ENCODE measurements around the gene SLC24A4. TPM values are rescaled to one million over a fixed set of nuclear protein-coding genes. Genes with fewer than 3 reads are reported as not detected.

SLC24A4 gene
- total RNA-seq, 3 donors from 2014 or later (not counting 1 experiment from before 2014, with no cell fraction given), result 1.1 to 3.2 (median 2.1) TPM

- no peak overlapping the region for H3K4me3 Mint-ChIP-seq
These were observed 159.0 kb downstream of the SLC24A4 start for GRCh38 chr14:92481811-92482555.

GRCh38 chr14:92482621-92483319 lies 159.8 kb downstream of the SLC24A4 start:
- H3K36me3 ChIP-seq (ENCODE audit: control insufficient read depth, insufficient read depth, low read length), result no peaks in the 10 kb centered on the region
- intact Hi-C loops (cut with micrococcal nuclease), result no loop called here
- Mint-ChIP-seq H3K9me3 (no peaks in the 10 kb centered on the region), H3K27me3 (ENCODE audit: low read depth in 2 of 2) (peaks cover 0 to 12% of the 10 kb centered on the region in 2 donors), H3K36me3 (no peaks in the 10 kb centered on the region), H3K4me3 (no peak overlapping the region), H3K27ac (no peak overlapping the region), H3K4me1 (peaks cover 0 to 14% of the 10 kb centered on the region in 2 donors)
- H3K27ac ChIP-seq (ENCODE audit: low read length), result no peak overlapping the region
- no peak for TF ChIP-seq CTCF (IDR thresholded peaks at IDR 0.05)
- WGBS (ENCODE audit: insufficient coverage), result 91% methylated on average over 9 of the region's 9 CpGs
- no peak overlapping the region for H3K4me3 ChIP-seq (ENCODE audit: low read length)
- no peak for DNase-seq
- ATAC-seq, result no peak
- no peaks in the 10 kb centered on the region for H3K9me3 ChIP-seq (ENCODE audit: control insufficient read depth, insufficient read depth, low read length)
- no peaks in the 10 kb centered on the region for H3K27me3 ChIP-seq (ENCODE audit: control insufficient read depth, insufficient read depth, low read length)
- no peaks in the 10 kb centered on the region for H3K4me1 ChIP-seq (ENCODE audit: control insufficient read depth, insufficient read depth, low read length)

More at GRCh38 chr14:92481811-92482555, 159.0 kb downstream of the SLC24A4 start:
- Histone ChIP-seq H3K27ac (ENCODE audit: low read length) (no peak overlapping the region), H3K27me3 (ENCODE audit: control insufficient read depth, insufficient read depth, low read length) (no peaks in the 10 kb centered on the region), H3K36me3 (ENCODE audit: control insufficient read depth, insufficient read depth, low read length) (no peaks in the 10 kb centered on the region), H3K4me3 (ENCODE audit: low read length) (no peak overlapping the region), H3K4me1 (ENCODE audit: control insufficient read depth, insufficient read depth, low read length) (no peaks in the 10 kb centered on the region), H3K9me3 (ENCODE audit: control insufficient read depth, insufficient read depth, low read length) (no peaks in the 10 kb centered on the region)
- TF ChIP-seq CTCF (IDR thresholded peaks at IDR 0.05), result no peak
- no peak for ATAC-seq
- Mint-ChIP-seq H3K27ac (no peak overlapping the region), H3K36me3 (no peaks in the 10 kb centered on the region), H3K9me3 (no peaks in the 10 kb centered on the region), H3K27me3 (ENCODE audit: low read depth in 2 of 2) (peaks cover 0 to 7% of the 10 kb centered on the region in 2 donors), H3K4me1 (peaks cover 0 to 8% of the 10 kb centered on the region in 2 donors)
- intact Hi-C loops (cut with micrococcal nuclease), result no loop called here
- 100% methylated on average over 1 of the region's 1 CpG for WGBS (ENCODE audit: insufficient coverage)
- no peak for DNase-seq

- Histone ChIP-seq H3K27me3 (ENCODE audit: control insufficient read depth, insufficient read depth, low read length) (no peaks in the 10 kb centered on the region), H3K4me1 (ENCODE audit: control insufficient read depth, insufficient read depth, low read length) (no peaks in the 10 kb centered on the region), H3K4me3 (ENCODE audit: low read length) (no peak overlapping the region), H3K27ac (ENCODE audit: low read length) (no peak overlapping the region), H3K36me3 (ENCODE audit: control insufficient read depth, insufficient read depth, low read length) (no peaks in the 10 kb centered on the region), H3K9me3 (ENCODE audit: control insufficient read depth, insufficient read depth, low read length) (no peaks in the 10 kb centered on the region)
- H3K36me3 Mint-ChIP-seq, result no peaks in the 10 kb centered on the region
- no peak overlapping the region for H3K27ac Mint-ChIP-seq
- TF ChIP-seq CTCF (IDR thresholded peaks at IDR 0.05), result no peak
- no peak for ATAC-seq
- DNase-seq, result no peak
- intact Hi-C loops (cut with micrococcal nuclease), result no loop called here
- H3K4me3 Mint-ChIP-seq, result no peak overlapping the region
- peaks cover 0 to 14% of the 10 kb centered on the region in 2 donors for H3K4me1 Mint-ChIP-seq
- H3K27me3 Mint-ChIP-seq (ENCODE audit: low read depth in 2 of 2), result peaks cover 0 to 15% of the 10 kb centered on the region in 2 donors
- no peaks in the 10 kb centered on the region for H3K9me3 Mint-ChIP-seq
- WGBS (ENCODE audit: insufficient coverage), result 91% methylated on average over 7 of the region's 7 CpGs
These were observed 161.3 kb downstream of the SLC24A4 start for GRCh38 chr14:92484132-92484823.
